Upper lobe of left lung (tissue), 6 donors: ENCODE data around the gene MYO5B. TPM values are rescaled to one million over a fixed set of nuclear protein-coding genes. Genes with fewer than 3 reads are reported as not detected.
A peak's percentile ranks its signal among the peaks of the same experiment; 100 is the strongest.

Experiments
- ATAC-seq, 2 donors: fragments of 200-7000 bp; cut with Tn5 transposase; one replicate each; pipeline ENCODE4 v1.9.1; 2022; ENCODE audit warnings: mild to moderate bottlenecking in 2 of 2, moderate library complexity in 2 of 2; ENCODE audit not compliant: low FRiP score in 2 of 2
- DNase-seq, 2 donors: peaks; one replicate each; pipeline ENCODE4 v3.0.0-alpha.2; 2019 to 2020
- H3K27ac ChIP-seq, 4 donors: fragments of 200-600 bp; sonication (generic); one replicate each; pipeline ENCODE4 v1.5.1; 2016 to 2019
- H3K27me3 ChIP-seq, 4 donors: fragments of 200-600 bp; sonication (generic); one replicate each; pipeline ENCODE4 v1.5.1; 2017 to 2019
- H3K36me3 ChIP-seq, 4 donors: fragments of 200-600 bp; sonication (generic); one replicate each; pipeline ENCODE4 v1.5.1; 2016 to 2019
- H3K4me1 ChIP-seq, 4 donors: fragments of 200-600 bp; sonication (generic); one replicate each; pipeline ENCODE4 v1.5.1; 2018 to 2019
- H3K4me3 ChIP-seq, 4 donors: fragments of 200-600 bp; sonication (generic); one replicate each; pipeline ENCODE4 v1.5.1; 2017 to 2019; ENCODE audit warnings: mild to moderate bottlenecking in 2 of 4, moderate library complexity in 1 of 4
- H3K9me3 ChIP-seq, 4 donors: fragments of 200-600 bp; sonication (generic); one replicate each; pipeline ENCODE4 v1.5.1; 2018 to 2019
- CTCF ChIP-seq, 6 experiments: fragments of 450-650 bp in 4 of 6; fragments of 200-600 bp in 2 of 6; sonication (generic) in 2 of 6; IDR thresholded peaks; one replicate each; pipeline ENCODE4 v1.5.1; 2016 to 2019; ENCODE audit warnings: antibody characterized with exemption in 6 of 6
- EP300 ChIP-seq, 4 donors: sonication (generic); formaldehyde crosslinking; IDR thresholded peaks; one replicate each; pipeline ENCODE4 v1.5.1; 2017; ENCODE audit warnings: antibody characterized with exemption in 4 of 4, control low read depth in 2 of 4
- POLR2A ChIP-seq, 4 donors: fragments of 450-650 bp; IDR thresholded peaks; one replicate each; pipeline ENCODE4 v1.5.1; 2016 to 2017; ENCODE audit warnings: antibody characterized with exemption in 4 of 4, mild to moderate bottlenecking in 2 of 4
- POLR2AphosphoS5 ChIP-seq, 2 donors: sonication (generic); formaldehyde crosslinking; IDR thresholded peaks; one replicate each; pipeline ENCODE4 v1.5.1; 2017; ENCODE audit warnings: antibody characterized with exemption in 2 of 2
- WGBS, 2 donors: methylation state at CpG; one replicate each; pipeline ENCODE4 v1.1.5; 2017 to 2018; 5-methylcytosine and 5-hydroxymethylcytosine counted together
- total RNA-seq, 6 donors: library from RNA; depleted of rRNA in 4 of 6; stranded (reverse); fragments of >200 nt in 4 of 6; gene quantifications; one replicate each; pipeline versions ENCODE4 v1.1.0 to v1.2.1, GENCODE V29; 2016 to 2021
- donor health status: DM: no; HTN: no; CAD: no; lungs with moderate emphysema.
- donor health status: DM: no; HTN: yes; CAD: no; lungs with severe emphysema.

MYO5B gene
- total RNA-seq, 6 donors from 2014 or later = 25.4 to 95.2 (median 49.6) TPM

GRCh38 chr18:49865401-49865800 is 329.5 kb downstream of the MYO5B start:
- TF ChIP-seq CTCF (IDR thresholded peaks at IDR 0.05) = no peak
- TF ChIP-seq POLR2AphosphoS5 (IDR thresholded peaks at IDR 0.05) = no peak
- no peak for TF ChIP-seq POLR2A (IDR thresholded peaks at IDR 0.05)
- TF ChIP-seq EP300 (IDR thresholded peaks at IDR 0.05) = no peak
- H3K36me3 ChIP-seq = no peaks in the 10 kb centered on the region
- H3K27me3 ChIP-seq = no peaks in the 10 kb centered on the region
- 19 to 23% methylated on average over 2 of the region's 2 CpGs for WGBS, 2 donors
- no peaks in the 10 kb centered on the region for H3K4me1 ChIP-seq
- no peak overlapping the region for H3K27ac ChIP-seq
- no peak overlapping the region for H3K4me3 ChIP-seq
- ATAC-seq (no peak), DNase-seq (no peak)
- H3K9me3 ChIP-seq = no peaks in the 10 kb centered on the region

- H3K9me3 ChIP-seq = no peaks in the 10 kb centered on the region
- H3K27me3 ChIP-seq = no peaks in the 10 kb centered on the region
- ATAC-seq (no peak), DNase-seq (peak in 1 of 2 donors; percentile 76)
- no peak for TF ChIP-seq POLR2A (IDR thresholded peaks at IDR 0.05)
- no peak for TF ChIP-seq EP300 (IDR thresholded peaks at IDR 0.05)
- TF ChIP-seq CTCF (IDR thresholded peaks at IDR 0.05) = no peak
- TF ChIP-seq POLR2AphosphoS5 (IDR thresholded peaks at IDR 0.05) = no peak
- H3K36me3 ChIP-seq = no peaks in the 10 kb centered on the region
- H3K4me1 ChIP-seq = peaks cover 0 to 7% (median 2%) of the 10 kb centered on the region in 4 donors
- H3K4me3 ChIP-seq = no peak overlapping the region
- 86 to 89% methylated on average over 26 of the region's 26 CpGs for WGBS, 2 donors
- H3K27ac ChIP-seq = no peak overlapping the region
These were observed 331.0 kb downstream of the MYO5B start for GRCh38 chr18:49863769-49864621.

- no peak overlapping the region for H3K4me3 ChIP-seq
- peaks cover 0 to 12% (median 3%) of the 10 kb centered on the region in 4 donors for H3K4me1 ChIP-seq
- H3K27ac ChIP-seq = no peak overlapping the region
- no peaks in the 10 kb centered on the region for H3K9me3 ChIP-seq
- no peak for DNase-seq
- ATAC-seq = no peak
- 88 to 91% methylated on average over 11 to 13 of the region's 13 CpGs for WGBS, 2 donors
- H3K36me3 ChIP-seq = no peaks in the 10 kb centered on the region
- no peaks in the 10 kb centered on the region for H3K27me3 ChIP-seq
- TF ChIP-seq EP300 (IDR thresholded peaks at IDR 0.05) (no peak), POLR2AphosphoS5 (IDR thresholded peaks at IDR 0.05) (no peak), POLR2A (IDR thresholded peaks at IDR 0.05) (no peak), CTCF (IDR thresholded peaks at IDR 0.05) (no peak)
These were observed 332.1 kb downstream of the MYO5B start for GRCh38 chr18:49862656-49863385.

GRCh38 chr18:49861659-49862058 is 333.3 kb downstream of the MYO5B start:
- Histone ChIP-seq H3K27me3 (no peaks in the 10 kb centered on the region), H3K4me1 (peaks cover 0 to 12% (median 3%) of the 10 kb centered on the region in 4 donors), H3K4me3 (no peak overlapping the region), H3K9me3 (no peaks in the 10 kb centered on the region), H3K36me3 (no peaks in the 10 kb centered on the region), H3K27ac (no peak overlapping the region)
- WGBS, 2 donors = 58 to 76% methylated on average over 3 of the region's 3 CpGs
- no peak for ATAC-seq
- TF ChIP-seq CTCF (IDR thresholded peaks at IDR 0.05) = no peak
- no peak for TF ChIP-seq EP300 (IDR thresholded peaks at IDR 0.05)
- no peak for TF ChIP-seq POLR2AphosphoS5 (IDR thresholded peaks at IDR 0.05)
- TF ChIP-seq POLR2A (IDR thresholded peaks at IDR 0.05) = no peak
- DNase-seq = no peak
